NCI-H2107 (cell line): ENCODE data around the gene MYCN.

Experiments used
- DNase-seq: peaks from one replicate; lab custom pipeline; 2025; lab: John Stamatoyannopoulos, UW

MYCN gene

DNA sequence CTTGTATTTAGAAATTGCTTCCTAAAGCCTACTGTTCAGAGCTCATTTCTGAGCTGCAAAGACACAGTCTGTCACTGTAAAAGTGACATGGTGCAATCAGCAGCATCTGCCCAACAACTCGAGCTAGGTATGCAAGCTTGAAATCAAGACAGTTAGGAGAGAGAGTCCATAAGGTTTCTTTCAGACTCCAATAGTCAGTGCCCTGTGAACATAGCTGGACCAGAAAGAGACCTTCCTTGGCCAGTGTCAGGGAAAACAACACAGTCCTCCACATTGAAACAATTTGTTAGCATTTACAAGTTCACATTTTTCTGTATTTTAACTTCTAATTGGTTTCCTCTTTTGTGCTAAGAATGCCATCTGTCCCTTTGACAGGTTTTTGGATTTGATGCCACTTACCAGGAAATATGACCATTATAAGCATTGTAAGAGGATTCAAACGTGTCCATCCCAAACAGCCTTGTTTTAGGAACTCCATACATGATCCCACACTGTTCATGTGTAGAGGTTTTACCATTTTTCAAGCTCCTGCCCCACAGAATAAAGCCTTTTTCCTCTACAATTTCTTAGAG is 8.9 kb upstream of the MYCN start:
- DNase-seq = no peak

GRCh38 chr2:15931950-15932349 is 8.4 kb upstream of the MYCN start:
- DNase-seq = no peak

DNA sequence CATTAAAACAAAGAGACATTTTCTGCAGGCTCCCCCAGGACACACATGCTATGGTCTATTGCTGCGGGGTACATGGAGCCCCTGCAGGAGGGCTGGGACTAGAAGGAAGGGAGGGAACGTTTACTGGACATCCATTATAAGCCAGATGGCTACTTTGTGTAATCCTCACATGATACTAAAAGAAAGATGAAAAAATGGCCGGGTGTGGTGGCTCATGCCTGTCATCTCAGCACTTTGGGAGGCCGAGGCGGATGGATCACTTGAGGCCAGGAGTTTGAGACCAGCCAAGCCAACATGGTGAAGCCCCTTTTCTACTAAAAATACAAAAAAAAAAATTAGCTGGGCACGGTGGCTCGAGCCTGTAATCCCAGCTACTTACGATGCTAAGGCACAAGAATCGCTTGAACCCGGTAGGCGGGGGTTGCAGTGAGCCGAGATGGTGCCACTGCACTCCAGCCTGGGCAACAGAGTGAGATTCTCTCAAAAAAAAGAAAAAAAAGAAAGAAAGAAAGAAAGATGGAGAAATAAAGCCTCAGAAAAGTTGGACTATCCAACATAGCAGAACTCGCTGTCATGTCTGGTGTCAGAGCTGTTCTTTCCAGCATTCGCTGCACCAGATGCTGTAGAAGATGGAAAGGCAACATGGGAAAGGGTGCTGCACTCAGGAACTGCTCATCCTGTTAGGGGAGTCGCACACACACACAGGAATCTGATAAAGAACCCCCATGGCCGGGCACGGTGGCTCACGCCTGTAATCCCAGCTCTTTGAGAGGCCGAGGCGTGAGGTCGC is 7.8 kb upstream of the MYCN start:
- DNase-seq = no peak

- DNase-seq = no peak
Measured at GRCh38 chr2:15933184-15933845, 7.0 kb upstream of the MYCN start.

- DNase-seq = no peak
Measured at GRCh38 chr2:15934291-15934945, 5.9 kb upstream of the MYCN start.

DNA sequence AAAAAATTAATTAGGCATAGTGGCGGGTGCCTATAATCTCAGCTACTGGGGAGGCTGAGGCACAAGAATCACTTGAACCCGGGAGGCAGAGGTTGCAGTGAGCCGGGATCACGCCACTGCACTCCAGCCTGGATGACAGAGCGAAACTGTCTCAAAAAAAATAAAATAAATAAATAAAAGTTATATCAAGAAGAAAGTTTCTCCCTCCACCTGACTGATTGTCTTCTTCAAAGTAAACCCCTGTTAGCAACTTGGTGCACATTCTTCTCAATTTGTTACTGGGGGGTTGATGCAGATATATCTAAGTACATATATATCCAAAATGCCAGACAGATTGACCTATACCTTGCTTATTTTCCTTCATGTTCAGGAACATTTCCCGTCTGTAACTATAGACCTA is 5.2 kb upstream of the MYCN start:
- no peak for DNase-seq

- no peak for DNase-seq
Measured at GRCh38 chr2:15935675-15936074, 4.7 kb upstream of the MYCN start.

DNA sequence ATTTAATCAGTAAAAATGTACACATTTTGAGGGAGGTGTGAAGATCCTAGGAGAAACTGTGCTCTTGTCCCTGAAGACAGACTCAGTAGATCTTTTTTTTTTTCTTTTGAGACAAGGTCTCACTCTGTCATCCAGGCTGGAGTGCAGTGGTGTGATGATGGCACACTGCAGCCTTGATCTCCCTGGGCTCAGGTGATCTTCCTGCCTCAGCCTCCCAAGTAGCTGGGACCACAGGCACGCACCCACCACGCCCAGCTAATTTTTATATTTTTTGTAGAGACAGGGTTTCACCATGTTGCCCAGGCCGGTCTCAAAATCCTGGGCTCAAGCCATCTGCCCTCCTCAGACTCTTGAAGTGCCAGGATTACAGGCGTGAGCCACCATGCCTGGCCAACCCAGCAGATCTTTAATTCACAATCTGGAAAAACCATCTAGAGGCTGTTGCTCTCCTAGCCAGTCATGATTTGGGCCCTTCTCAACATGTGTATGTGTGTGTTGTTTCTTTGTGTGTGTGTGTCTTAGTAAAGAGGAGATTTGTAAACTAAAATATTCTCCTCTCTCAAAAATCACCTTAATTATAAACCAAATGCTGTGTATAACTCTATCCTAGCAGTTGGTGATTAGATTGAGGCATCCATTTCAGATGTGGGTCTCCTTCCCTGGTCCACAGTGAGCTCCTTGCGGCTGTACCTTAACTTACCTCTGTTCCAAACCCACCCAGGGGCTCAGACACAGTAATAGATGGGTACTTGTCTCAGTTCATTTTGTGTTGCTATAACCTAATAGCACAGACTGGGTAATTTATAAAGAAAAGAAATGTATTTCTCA is 3.9 kb upstream of the MYCN start:
- no peak for DNase-seq

- no peak for DNase-seq
Measured at GRCh38 chr2:15937105-15937881, 3.1 kb upstream of the MYCN start.

GRCh38 chr2:15937882-15938802 is 2.2 kb upstream of the MYCN start:
- DNase-seq = no peak

- DNase-seq = no peak
Measured at GRCh38 chr2:15938803-15939555, 1.4 kb upstream of the MYCN start.

DNA sequence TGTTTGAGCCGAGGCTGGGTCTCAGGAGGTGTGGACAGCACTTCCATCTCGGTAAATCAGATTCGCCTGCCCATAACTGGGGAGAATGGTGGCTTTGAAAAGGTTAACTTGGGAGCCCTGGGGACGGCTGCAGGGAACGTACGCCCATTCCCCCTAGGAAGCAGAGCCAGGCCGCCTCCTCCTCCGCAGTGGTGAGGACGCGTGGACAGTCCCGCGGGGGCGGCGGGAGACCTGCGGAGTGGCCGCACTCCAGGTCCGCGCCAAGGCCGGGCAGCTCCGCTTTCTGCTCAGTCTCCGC is 845 bp upstream of the MYCN start:
- DNase-seq = no peak

- DNase-seq = no peak
Measured at GRCh38 chr2:15940661-15941480, 521 bp downstream of the MYCN start.

DNA sequence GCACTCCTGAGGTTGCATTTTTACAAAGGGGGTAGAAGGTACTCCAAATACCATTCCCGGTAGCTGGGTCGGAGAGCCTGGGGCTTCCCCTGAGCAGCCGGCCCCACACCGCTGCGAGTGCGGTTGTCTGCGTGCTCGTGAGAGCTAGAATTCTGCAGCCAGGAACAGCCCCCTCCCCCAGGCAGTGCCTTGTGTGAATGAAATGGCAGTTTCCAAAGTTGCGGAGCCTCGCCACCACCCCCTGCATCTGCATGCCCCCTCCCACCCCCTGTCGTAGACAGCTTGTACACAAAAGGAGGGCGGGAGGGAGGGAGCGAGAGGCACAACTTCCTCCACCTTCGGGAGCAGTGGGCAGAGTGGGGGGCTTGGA is 1.1 kb downstream of the MYCN start:
- no peak for DNase-seq

- no peak for DNase-seq
Measured at GRCh38 chr2:15941871-15942710, 1.7 kb downstream of the MYCN start.

- DNase-seq = no peak
Measured at GRCh38 chr2:15942711-15943345, 2.5 kb downstream of the MYCN start.
